Thyroid gland (tissue), 4 donors: ENCODE measurements around the gene INAFM2.

Experiments used
- POLR2A ChIP-seq, 2 donors: fragments of 450-650 bp; IDR thresholded peaks; one replicate each; pipeline ENCODE4 v1.6.1; 2017; ENCODE audit warnings: antibody characterized with exemption in 2 of 2, mild to moderate bottlenecking in 2 of 2, moderate library complexity in 1 of 2
- TF ChIP-seq, protein P1 (sequence below), 6 experiments: fragments of 200-600 bp in 3 of 6; fragments of 450-650 bp in 3 of 6; sonication (generic) in 3 of 6; IDR thresholded peaks; one replicate each; pipeline ENCODE4 v1.5.1; 2016 to 2019; ENCODE audit warnings: antibody characterized with exemption in 6 of 6, mild to moderate bottlenecking in 2 of 6, inconsistent platforms in 1 of 6, moderate library complexity in 1 of 6

DNA sequence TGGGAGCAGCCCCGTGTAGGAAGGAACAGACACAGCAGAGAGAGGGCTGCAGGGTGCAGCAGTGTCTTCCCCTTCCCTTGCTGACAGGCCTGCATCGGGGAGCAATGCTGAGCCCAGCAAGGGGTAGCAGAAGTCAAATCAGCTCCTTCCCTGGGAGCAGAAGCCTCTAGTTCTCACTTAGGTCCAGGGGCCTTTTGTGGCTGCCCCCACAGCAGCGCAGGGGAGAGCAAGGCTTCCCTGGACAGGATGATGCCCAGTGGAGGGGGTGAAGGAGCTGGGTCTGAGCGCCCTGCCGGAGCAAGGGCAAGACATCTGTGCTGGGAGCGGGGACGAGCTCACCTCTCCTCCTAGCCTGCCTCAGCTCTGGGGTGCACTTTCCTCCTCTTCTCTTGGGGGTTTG is 16.6 kb upstream of the INAFM2 start:
- TF ChIP-seq, protein P1, sequence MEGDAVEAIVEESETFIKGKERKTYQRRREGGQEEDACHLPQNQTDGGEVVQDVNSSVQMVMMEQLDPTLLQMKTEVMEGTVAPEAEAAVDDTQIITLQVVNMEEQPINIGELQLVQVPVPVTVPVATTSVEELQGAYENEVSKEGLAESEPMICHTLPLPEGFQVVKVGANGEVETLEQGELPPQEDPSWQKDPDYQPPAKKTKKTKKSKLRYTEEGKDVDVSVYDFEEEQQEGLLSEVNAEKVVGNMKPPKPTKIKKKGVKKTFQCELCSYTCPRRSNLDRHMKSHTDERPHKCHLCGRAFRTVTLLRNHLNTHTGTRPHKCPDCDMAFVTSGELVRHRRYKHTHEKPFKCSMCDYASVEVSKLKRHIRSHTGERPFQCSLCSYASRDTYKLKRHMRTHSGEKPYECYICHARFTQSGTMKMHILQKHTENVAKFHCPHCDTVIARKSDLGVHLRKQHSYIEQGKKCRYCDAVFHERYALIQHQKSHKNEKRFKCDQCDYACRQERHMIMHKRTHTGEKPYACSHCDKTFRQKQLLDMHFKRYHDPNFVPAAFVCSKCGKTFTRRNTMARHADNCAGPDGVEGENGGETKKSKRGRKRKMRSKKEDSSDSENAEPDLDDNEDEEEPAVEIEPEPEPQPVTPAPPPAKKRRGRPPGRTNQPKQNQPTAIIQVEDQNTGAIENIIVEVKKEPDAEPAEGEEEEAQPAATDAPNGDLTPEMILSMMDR (IDR thresholded peaks at IDR 0.05) = no peak
- TF ChIP-seq POLR2A (IDR thresholded peaks at IDR 0.05) = no peak
